ENCODE data around the gene CA11.

GRCh38 chr19:48642862-48643261, 3.1 kb downstream of the CA11 start:
- TF ChIP-seq, protein P1, sequence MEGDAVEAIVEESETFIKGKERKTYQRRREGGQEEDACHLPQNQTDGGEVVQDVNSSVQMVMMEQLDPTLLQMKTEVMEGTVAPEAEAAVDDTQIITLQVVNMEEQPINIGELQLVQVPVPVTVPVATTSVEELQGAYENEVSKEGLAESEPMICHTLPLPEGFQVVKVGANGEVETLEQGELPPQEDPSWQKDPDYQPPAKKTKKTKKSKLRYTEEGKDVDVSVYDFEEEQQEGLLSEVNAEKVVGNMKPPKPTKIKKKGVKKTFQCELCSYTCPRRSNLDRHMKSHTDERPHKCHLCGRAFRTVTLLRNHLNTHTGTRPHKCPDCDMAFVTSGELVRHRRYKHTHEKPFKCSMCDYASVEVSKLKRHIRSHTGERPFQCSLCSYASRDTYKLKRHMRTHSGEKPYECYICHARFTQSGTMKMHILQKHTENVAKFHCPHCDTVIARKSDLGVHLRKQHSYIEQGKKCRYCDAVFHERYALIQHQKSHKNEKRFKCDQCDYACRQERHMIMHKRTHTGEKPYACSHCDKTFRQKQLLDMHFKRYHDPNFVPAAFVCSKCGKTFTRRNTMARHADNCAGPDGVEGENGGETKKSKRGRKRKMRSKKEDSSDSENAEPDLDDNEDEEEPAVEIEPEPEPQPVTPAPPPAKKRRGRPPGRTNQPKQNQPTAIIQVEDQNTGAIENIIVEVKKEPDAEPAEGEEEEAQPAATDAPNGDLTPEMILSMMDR (IDR thresholded peaks at IDR 0.05; ENCODE audit: insufficient read depth, low read depth, low read length), result no peak
- no peak for TF ChIP-seq EZH2 (IDR thresholded peaks at IDR 0.05; ENCODE audit: insufficient read depth, low read length)
